ENCODE measurements around the gene IRF9.

The IRF9 gene

DNA sequence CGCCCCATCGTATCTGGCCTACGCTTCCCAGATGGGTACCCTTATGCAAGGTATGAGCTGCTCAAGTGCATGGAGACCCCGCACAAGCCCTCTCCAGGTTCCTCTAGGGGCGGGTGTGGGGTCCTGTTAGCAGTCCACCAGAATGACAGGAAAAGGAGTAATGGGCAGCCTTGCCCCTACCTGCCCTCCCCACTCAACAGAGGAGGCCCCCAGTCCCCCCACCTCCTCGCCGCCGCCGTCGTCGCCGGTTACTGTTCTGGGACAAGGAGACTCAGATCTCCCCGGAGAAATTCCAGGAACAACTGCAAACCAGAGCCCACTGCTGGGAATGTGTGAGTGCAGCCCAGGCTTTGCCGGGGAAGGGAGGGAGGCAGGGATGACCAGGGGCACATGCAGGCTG, 16.8 kb downstream of the IRF9 start:
- no peak for DNase-seq
- no peak for ATAC-seq

DNA sequence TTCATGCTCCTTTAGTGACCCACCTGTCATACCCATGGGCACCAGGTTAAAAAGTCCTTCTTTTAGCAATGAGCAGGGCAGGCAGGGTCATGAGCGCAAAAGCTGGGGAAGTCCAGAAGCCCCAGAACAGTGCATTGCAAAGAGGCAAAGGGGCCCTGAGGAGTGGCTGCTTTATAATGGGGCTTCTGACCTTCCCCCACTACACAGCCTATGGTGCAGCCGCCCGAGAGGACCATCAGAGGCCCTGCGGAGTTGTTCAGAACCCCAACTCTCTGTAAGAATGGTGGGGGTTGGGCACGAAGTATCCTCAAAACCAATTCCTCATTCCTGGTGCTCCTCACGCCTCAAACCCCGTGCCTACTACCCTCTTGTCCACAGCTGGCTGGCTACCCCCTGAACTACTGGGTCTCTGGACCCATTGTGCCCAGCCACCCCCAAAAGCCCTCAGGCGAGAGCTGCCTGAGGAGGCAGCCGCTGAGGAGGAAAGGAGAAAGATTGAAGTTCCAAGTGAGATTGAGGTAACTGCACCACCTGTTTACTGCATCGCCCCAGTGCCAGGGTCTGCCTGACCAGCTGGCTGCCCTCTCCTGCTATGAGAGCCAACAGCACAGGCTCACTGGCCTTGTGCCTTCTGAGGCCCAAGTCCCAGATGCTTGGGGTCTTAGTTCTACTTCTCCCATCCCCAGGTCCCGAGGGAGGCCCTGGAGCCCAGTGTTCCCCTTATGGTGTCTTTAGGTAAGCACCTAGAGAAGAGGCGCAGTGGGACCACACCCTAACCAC, 17.5 kb downstream of the IRF9 start:
- DNase-seq (no peak), ATAC-seq (no peak)

DNA sequence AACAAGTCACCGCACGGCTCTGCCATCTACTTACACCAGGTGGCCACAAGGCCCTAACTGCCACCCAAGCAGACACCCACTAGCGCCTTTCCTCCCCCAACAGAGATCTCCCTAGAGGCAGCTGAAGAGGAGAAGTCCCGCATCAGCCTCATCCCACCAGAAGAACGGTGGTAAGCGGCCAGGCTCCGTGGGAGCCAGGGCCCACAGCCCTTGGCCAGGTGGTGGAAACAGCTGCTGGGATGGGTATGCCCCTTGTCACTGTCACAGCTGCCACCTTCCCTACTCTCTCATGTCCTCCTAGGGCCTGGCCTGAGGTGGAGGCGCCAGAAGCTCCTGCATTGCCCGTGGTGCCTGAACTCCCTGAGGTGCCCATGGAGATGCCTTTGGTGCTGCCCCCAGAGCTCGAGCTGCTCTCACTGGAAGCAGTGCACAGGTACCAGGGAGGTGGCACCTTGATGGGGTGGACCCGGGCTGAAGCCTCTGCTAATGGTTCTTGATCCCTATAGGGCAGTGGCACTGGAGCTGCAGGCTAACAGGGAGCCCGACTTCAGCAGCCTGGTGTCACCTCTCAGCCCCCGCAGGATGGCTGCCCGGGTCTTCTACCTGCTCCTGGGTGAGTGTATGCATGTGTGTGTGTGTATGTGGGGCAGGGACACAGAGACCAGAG, 18.4 kb downstream of the IRF9 start:
- DNase-seq = no peak
- ATAC-seq = peak; percentile 7

DNA sequence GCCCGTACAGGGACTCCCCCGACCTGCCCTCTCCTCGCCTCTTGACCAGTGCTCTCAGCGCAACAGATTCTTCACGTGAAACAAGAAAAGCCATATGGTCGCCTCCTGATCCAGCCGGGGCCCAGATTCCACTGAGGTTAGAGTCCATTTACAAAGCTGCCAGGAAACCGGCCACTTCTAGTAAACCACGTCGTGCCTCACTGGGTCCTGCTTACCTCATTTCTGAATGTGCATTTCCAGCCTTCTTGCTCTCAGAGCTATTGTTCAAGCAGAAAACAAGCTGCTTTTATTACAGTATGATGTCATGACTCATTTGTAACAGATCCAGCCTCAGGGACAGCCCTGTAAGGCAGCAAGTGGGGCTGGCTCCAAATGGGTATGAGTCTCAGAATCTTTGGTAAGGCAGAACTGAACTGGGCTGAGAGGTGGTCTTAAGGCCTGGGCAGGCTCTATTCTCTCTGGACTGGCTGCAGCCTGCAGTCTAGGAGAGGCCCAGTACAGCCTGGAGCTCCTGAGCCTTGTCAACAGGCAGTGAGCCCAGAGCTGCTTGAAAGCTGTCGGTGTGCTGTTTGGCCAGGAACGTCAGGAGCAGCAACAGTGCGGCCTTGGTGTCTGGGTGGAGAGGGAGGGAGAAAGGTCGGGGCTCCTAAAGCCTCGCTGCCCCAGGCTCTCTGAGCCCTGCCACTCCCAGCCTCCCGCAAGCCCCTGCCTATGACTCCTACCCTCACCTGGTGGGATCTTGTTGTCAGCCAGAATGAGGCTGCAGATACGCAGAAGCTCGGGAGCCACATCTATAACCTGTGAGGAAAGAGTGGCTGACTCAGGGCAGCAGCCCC, 19.1 kb downstream of the IRF9 start:
- no peak for ATAC-seq
- DNase-seq = no peak

DNA sequence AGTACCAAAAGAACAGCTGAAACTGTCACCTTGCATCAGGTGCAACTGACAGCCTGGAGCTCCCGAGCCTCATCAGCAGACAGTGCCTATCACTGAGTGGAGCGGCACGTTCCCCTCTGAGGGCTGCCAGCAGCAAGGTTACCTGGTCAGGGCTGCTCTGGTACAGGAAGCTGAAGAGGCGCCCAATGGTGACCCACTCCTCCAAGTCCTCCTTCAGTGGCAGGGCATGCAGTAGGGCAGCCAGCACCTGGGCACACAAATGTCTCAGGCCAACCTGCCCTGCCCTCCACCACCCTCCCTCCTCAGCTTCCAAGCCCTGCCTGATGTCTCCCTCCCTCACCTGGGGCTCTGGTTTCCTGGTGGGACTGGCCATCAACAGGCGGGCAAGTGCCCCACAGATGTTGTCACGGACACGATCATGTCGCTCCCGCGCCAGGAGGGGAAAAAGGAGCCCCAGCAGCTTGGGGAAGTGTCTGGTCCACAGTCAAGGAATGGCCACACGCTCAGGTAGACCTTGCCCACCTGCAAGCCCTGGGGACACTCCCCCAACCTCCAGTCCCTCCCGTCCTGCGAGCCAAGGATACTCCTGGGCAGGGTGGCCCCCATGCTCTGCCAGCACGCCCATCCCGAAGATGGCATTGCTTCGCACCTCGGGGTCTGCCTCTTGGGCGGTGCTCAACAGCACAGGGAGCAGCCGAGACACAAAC, 20.5 kb downstream of the IRF9 start:
- no peak for ATAC-seq
- DNase-seq = no peak

DNA sequence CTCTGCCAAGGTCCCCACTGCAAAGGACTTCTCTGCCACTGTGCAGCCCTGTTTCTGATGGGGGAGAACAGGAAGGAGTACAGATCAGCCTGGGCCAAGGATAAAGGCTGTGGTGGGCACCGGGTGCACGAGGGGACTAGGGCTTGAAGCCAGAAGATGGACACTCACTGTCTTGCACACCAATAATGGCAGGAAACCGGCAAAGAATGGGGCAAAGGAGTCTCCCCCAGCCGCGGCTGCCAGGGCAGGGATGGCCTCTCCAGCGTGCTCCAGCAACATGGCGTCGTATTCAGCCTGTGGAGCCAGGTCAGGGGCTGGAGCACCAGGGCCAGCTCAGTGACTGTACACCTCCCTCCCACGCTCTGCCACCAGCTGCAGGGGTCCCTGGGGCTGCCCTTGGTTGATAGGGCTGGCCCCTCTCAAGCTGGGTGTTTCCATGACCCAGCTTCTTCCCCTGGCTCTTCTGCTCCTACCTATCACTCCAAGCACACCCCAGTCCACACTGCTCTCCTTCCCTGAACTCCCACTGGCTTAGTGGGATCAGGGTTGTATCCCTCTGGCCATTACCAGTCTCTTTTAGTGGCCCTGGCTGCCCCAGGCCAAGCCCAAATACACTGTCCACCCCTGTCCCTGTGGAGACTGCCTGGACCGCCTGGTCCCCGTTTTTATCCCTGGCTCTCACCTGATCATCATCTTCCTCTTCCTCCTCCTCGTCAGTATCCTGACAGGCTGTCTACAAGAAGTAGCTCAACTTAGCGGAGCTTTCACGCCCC, 21.2 kb downstream of the IRF9 start:
- ATAC-seq (no peak), DNase-seq (no peak)

DNA sequence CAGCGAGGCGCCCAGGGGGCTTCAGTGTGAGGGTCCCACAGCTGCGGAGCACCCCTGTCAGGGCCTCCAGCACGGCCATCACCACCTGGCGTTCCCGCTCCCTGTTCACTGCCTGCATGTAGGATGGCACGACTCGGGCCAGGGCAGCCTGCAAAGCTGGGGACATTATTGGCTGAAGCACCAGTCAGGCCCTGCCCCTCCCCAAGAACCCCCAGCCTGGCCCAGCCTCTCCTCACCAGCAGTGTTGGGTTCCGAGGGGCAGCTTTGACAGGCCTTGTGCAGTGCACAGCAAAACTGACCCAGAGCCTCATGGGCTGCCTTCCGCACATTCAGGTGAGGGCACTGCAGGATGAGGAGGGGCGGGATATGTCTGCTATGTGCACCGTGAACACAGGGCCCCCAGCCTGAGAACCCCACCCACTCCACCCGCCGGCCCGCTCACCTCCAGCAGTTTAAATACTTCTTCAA, 22.0 kb downstream of the IRF9 start:
- ATAC-seq (no peak), DNase-seq (no peak)

DNA sequence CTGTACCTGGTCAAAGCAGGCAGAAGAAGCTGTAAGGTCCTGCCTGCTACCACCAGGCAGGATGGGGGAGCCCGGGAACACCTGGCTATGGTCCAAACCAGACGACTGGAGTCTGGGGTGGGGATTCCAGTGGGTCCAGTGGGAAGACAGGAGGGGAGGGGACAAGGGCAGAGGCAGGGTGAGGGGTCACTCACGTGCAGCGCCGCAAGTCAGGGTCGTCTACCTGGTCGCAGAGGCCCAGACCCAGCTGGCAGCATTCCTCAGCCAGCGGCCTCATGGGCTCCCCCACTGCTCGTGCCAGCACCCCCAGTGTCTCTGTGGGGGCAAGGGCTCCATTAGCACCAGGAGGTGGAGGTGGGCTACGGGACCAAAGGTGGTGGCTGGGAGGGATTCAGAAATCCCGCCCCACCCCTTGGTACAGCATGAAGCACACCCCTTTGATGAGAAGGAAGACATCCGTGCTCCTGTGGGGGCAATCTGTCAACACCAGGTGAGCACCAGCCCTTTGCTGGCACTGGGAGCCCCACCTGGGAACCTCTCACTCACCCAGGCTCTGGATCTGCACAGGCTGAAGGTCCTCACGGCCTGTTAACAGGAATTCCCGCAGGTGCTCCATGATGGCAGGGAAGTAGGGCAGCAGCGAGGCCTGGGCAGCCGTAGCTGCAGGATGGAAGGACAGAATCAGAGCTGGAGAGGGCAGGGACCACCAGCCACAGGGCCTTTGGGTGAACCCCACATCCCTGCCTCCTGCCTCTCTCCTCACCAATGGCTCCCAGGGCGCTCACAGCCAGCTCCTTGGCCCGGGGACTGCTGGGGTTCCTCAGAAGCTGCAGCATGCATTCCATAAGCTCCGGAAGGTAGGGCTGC, 23.3 kb downstream of the IRF9 start:
- DNase-seq (no peak), ATAC-seq (no peak)

DNA sequence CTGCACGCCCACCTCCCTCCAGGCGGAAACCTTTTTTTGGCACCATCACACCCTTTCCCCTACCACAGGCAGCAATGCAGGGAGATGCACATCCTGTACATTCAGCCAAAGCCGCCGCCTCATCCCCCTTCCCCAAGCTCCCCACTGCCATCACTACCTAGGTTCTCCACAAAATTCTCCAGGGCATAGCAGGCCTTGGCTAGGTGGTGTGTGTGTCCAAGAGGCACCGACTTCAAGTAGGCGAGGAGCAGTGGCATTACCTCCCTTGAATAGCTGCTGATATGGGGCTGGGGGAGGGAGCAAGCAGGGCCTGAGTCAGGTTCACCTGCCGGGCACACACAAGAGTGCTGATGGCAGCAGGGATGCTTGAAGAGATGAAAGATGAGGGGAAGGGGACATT, 24.0 kb downstream of the IRF9 start:
- no peak for DNase-seq
- no peak for ATAC-seq

DNA sequence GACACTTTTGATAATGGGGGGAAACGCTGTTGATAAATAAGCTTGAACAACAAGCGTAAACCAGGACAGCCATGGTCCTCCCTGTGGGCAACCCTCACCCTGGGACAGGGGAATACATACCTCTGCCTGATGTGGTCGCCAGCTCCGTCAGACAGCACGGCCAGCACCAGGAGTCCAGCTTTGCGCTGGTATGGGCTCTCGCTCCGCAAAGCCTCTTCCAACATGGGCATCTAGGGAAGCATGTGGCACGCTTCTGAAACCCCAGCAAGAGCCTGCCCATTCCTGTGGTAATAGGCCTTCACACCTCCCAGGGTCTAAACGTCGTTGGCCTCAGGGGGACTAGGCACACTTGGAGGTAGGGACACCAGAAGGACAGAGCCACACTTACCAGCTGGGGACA, 24.7 kb downstream of the IRF9 start:
- ATAC-seq = no peak
- DNase-seq = no peak

DNA sequence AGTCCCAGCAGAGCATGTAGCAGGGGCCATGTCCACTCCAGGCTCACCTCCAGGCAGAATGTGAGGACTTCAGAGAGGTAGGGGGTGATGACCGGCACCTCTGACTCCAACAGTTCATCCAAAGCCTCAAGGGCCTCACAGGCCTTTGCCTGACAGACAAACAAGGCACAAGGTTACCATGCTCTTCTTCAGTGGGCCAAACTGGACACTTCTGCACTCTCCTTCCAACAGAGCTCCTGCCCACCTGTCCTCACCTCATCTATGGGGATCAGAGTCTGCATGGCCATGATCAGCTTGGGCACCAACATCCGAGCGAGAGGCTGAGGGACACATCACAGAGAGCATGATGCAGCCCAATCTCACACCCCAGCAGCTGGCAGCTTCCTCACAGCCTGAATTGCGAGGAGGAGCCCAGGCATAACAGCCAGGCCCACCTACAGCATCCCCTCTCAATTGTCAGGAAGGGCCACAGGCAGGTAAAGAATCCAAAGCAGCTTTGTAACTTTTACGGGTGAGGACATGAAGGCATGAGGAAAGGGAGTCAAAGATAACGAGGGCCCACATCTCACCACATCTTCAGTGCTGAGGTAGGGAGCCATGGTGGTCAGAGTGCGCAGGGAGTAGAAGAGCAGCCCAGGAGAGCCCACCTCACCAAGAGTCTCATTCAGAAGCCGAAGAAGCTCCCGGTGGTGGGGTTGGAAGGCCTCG, 25.9 kb downstream of the IRF9 start:
- DNase-seq = no peak
- no peak for ATAC-seq

DNA sequence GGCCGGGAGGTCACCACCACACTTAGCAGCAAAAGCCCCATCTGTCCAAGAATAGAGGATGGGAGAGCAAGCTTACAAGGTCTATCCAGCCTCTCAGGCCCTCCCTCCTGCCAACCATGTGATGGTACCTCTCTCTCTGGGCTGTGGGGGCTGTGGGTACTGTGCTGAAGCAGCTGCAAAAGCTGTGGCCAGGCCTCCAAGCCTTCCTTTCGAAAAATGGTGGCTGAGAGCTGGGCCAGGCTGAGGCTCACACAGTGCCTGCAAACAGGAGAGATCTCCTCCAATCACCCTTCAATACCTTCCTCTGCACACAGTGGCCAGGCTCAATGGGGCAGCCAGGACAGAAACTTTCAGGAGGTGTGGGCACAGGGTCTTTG, 26.5 kb downstream of the IRF9 start:
- ATAC-seq = no peak
- no peak for DNase-seq

DNA sequence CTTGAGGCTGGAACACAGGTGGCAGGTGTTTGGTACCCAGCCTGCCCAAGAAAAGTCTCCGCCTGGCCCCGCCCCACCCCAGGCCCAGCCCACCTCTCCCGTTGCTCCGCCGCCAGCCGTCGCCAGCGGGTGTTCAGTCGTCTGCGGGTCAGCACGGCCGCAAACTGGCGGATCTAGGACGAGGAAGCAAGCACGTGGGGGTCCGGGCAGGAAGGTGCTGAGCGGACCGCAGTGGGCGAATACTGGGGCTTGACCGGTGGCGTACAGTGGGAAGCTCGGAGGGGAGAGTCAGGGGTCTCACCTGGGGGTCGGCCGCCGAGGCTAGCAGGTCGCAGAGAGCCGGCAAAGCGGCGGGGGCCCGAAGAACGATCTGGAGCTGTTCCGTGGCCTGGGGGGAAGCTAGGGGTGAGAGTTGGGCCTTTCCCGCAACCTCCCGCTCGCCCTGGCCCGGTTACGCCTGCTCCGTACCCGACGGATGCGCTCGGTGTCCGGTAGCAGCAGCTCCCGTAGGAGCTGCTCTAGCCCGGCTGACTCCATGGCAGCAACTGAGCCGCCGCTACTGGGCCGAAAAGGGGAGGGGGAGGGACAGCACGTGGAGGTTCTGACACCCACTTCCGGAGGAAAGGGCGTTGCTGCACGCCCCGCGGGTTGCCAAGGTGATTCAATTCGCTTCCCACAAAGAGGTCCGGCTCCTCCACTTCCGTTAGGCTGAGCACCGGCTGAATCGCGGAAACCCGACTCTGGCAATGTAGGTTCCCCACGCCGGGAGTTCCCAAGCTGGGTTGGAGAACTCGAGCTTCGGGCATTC, 27.4 kb downstream of the IRF9 start, which contains the start of gene IPO4:
IPO4 (minus strand) TSS at position 566 of the 808 bp plus-strand sequence; CDS start at position 537, 29 bp downstream.
- ATAC-seq = peak; percentile 96
- peak; percentile 94 for DNase-seq

DNA sequence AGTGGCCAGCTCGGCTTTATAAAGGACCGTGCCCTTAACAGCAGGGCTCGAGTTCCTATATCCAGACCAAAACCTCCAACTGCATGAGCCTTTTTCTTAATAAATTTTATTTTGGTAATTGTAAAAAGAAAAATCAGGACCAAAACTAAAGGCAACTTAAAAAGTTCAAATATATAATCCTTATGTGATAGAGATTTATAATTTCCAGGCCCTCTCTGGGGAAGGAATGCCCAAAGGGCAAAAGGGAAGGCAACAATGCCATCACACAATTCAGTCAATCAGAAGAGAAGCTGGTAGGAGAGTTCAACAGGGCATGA, 28.0 kb downstream of the IRF9 start:
- ATAC-seq = no peak
- no peak for DNase-seq

DNA sequence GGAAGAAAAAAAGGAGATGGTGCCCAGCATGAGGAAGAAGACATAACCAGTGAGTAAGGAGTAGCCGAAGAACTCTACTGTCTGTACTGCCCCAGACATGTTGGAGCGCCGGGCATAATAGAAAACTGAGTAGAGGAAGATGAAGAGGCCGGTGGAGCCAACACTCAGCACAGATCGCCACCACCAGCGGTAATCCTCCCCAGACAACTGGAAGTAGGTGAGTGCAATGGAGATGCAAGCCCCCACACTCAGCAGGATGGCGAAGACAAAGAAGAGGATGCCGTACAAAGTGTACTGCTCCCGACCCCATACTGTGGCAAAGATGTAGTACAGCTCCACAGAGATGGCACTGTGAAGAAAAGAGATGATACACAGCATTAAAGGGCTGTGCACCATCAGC, 28.4 kb downstream of the IRF9 start:
- ATAC-seq = no peak
- DNase-seq = no peak

DNA sequence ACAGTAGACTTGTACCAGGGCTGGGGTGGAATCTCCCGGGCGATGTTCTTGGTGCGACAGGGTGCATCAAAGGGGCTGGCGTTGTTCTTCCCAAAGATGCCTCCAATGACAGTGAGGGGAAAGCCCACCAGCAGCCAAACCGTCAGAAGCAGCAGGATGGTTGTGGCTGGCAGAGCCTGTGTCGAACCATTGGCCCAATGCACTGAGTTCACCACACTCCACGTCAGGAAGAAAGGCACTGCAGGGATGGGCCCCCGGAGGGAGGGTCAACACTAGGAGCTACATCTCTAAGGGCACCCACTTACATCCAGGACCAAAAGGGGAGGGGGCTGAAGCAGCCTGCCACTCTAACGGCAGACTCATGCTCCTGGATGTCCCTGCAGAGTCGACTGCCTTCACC, 29.4 kb downstream of the IRF9 start:
- DNase-seq = no peak
- no peak for ATAC-seq

DNA sequence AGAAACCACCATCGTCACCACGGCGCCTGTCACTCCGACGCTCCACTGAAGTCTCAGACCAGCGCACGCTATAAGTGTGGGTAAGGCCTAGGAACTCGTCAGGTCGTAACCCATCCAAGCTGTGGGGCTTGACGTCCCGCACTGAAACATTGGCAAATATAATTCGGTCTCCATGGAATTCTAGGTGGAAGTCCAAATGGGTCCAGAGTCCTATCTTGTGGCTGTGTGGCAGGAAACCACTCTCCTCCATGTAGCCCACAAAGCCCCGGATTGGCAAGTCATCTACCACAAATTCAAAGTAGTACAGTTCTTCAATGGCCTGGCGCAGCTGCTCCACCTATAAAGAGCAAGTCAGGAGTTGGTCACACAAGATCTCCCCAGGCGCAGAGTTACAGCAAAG, 31.9 kb downstream of the IRF9 start:
- no peak for DNase-seq
- no peak for ATAC-seq

DNA sequence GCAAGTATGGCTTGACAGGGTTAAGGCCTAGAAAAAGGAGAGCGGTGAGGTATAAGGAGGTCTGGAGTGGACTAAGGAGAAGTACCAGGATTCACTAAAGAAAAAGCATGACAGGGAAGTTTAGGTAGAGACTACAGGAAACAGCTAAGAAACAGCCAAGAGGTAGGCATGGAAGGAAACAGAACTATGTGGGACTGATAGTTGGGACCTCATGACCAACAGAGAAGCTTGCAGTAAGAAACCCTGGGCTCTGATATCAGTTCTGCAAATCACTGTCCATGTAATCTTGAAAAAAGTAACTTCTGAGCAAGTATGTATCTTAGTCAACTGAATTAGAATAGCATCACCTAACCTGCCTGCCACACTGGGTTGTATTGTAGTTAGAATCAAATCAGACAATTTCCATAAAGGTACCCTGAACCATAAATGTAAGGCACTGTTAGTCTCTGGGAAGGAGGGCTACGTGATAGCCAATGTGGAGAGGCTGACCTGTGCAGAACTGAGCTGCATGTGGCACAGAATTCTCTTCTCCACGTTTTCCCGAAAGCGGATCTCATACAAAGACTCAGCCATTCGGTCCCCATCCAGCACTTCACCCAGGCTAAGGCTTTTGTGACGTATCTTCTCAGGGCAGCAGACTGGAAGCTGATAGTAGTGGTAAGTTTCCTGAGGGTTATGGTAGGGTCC, 33.3 kb downstream of the IRF9 start:
- no peak for ATAC-seq
- no peak for DNase-seq

DNA sequence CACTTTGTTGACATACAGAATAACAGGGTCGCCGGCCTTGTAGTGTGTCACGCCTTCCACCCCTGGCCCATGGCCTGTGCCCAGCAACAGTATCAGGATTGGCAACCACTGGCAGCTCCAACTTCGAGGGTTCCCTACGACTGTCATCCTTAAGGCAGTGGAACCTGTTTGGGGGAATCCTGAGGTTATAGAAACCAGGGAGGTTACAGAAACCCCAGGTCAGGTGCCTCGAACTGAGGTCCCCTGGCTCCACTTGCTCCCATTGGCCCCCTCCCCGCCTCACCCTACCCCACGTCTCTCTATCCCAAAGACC, 33.8 kb downstream of the IRF9 start:
- no peak for DNase-seq

More for the DNA sequence above, 33.8 kb downstream of the IRF9 start:
- no peak for ATAC-seq
